ENCODE results near the gene DOCK6. TPM values are rescaled to one million over a fixed set of nuclear protein-coding genes. Genes with fewer than 3 reads are reported as not detected.

The DOCK6 gene
- total RNA-seq, 1 experiment from 2014 or later = 29.4 TPM

GRCh38 chr19:11223200-11223599 lies 39.1 kb downstream of the DOCK6 start:
- Histone ChIP-seq H3K36me3 (ENCODE audit: low read depth, low read length) (peaks cover 26% of the 10 kb centered on the region), H3K9me2 (replicated peaks; ENCODE audit: low read length) (no peaks in the 10 kb centered on the region), H3F3A (ENCODE audit: low read length, unreplicated experiment) (no peaks in the 10 kb centered on the region), H2AFZ (ENCODE audit: low read length) (no peak overlapping the region), H4K20me1 (ENCODE audit: low read length) (no peaks in the 10 kb centered on the region), H3K4me2 (ENCODE audit: low read length) (no peak overlapping the region), H3K79me2 (ENCODE audit: low read length) (no peaks in the 10 kb centered on the region), H3K4me3 (ENCODE audit: low read length) (no peak overlapping the region), H3K4me1 (ENCODE audit: insufficient read depth, low read length) (no peaks in the 10 kb centered on the region), H3K27ac (ENCODE audit: low read length) (no peak overlapping the region), H3K27me3 (ENCODE audit: low read length) (no peaks in the 10 kb centered on the region), H3K9me3 (ENCODE audit: low read length) (peaks cover 8% of the 10 kb centered on the region; the same call in 1 of the 2 replicates), H3K9ac (ENCODE audit: low read length) (no peak overlapping the region)
- POLR2A ChIA-PET (ENCODE audit: unreplicated experiment) = interaction anchor here (0.6 kb wide), 1 partner anchor 23 kb away, joined by 6 read pairs; no protein-coding TSS in a partner anchor
- ATAC-seq = no peak
- BruUV-seq (replicated peaks) = no TSS peak
- CTCF ChIA-PET = no interaction called here
- no peak for TF ChIP-seq EZH2 (IDR thresholded peaks at IDR 0.05; ENCODE audit: low read length, unreplicated experiment)
- TF ChIP-seq EZH2phosphoT487 (IDR thresholded peaks at IDR 0.05; ENCODE audit: borderline replicate concordance, low read length) = no peak
- no peak for TF ChIP-seq CTCF (conservative IDR thresholded peaks at IDR 0.05; ENCODE audit: low read depth, low read length)
- intact Hi-C loops (cut with micrococcal nuclease) = no loop called here
- DNase-seq = no peak

- POLR2A ChIA-PET (ENCODE audit: unreplicated experiment) = no interaction called here
These were observed 41.2 kb downstream of the DOCK6 start for GRCh38 chr19:11221082-11221598.

More at GRCh38 chr19:11221082-11221598, 41.2 kb downstream of the DOCK6 start:
- Histone ChIP-seq H4K20me1 (ENCODE audit: low read length) (no peaks in the 10 kb centered on the region), H3K9me3 (ENCODE audit: low read length) (peaks cover 8% of the 10 kb centered on the region; the same call in 1 of the 2 replicates), H3K9ac (ENCODE audit: low read length) (no peak overlapping the region), H3K4me2 (ENCODE audit: low read length) (no peak overlapping the region), H3K36me3 (ENCODE audit: low read depth, low read length) (peaks cover 29% of the 10 kb centered on the region), H3K4me1 (ENCODE audit: insufficient read depth, low read length) (no peaks in the 10 kb centered on the region), H3K4me3 (ENCODE audit: low read length) (no peak overlapping the region), H3K9me2 (replicated peaks; ENCODE audit: low read length) (no peaks in the 10 kb centered on the region), H3K27me3 (ENCODE audit: low read length) (no peaks in the 10 kb centered on the region), H3F3A (ENCODE audit: low read length, unreplicated experiment) (no peaks in the 10 kb centered on the region), H3K79me2 (ENCODE audit: low read length) (no peaks in the 10 kb centered on the region), H3K27ac (ENCODE audit: low read length) (no peak overlapping the region), H2AFZ (ENCODE audit: low read length) (no peak overlapping the region)
- CTCF ChIA-PET = no interaction called here
- no TSS peak for BruUV-seq (replicated peaks)
- TF ChIP-seq EZH2 (IDR thresholded peaks at IDR 0.05; ENCODE audit: low read length, unreplicated experiment) = no peak
- TF ChIP-seq EZH2phosphoT487 (IDR thresholded peaks at IDR 0.05; ENCODE audit: borderline replicate concordance, low read length) = no peak
- TF ChIP-seq CTCF (conservative IDR thresholded peaks at IDR 0.05; ENCODE audit: low read depth, low read length) = no peak
- ATAC-seq (no peak), DNase-seq (no peak)
- intact Hi-C loops (cut with micrococcal nuclease) = no loop called here

Measured in PC-3 (cell line).